ENCODE data around the gene BST2.

- no peak for TF ChIP-seq CTCF (IDR thresholded peaks at IDR 0.05; ENCODE audit: insufficient read depth, low read depth, low read length)
- TF ChIP-seq EZH2 (IDR thresholded peaks at IDR 0.05; ENCODE audit: insufficient read depth, low read length), result no peak
Observed at GRCh38 chr19:17389288-17389687, 16.1 kb downstream of the BST2 start.
